BJ (cell line): ENCODE data around the gene PTPRK. TPM values are rescaled to one million over a fixed set of nuclear protein-coding genes. Genes with fewer than 3 reads are reported as not detected.

Experiments
- CTCF ChIA-PET: fragments of 350-600 bp; formaldehyde crosslinking; extraction: SDS; loops from one replicate; lab custom pipeline; 2021; ENCODE audit warnings: antibody characterized with exemption, inconsistent platforms; lab: Yijun Ruan, JAX
- POLR2A ChIA-PET: fragments of 300-600 bp; sonication (Branson Sonifier 250); formaldehyde crosslinking; extraction: SDS; loops from one replicate; lab custom pipeline; 2021; ENCODE audit warnings: antibody characterized with exemption; lab: Charles Lee
- DNase-seq: peaks from one replicate; pipeline ENCODE4 v3.0.0-alpha.2; 2011; ENCODE audit warnings: low read depth
- H3K27me3 ChIP-seq: 2 replicates; pipeline ENCODE4 v1.6.0; 2011; ENCODE audit warnings: low read length; ENCODE audit not compliant: control insufficient read depth, insufficient read depth
- H3K36me3 ChIP-seq: 2 replicates; pipeline ENCODE4 v1.5.1; 2011; ENCODE audit warnings: low read length; ENCODE audit not compliant: control insufficient read depth, insufficient read depth
- H3K4me3 ChIP-seq: 2 replicates; pipeline ENCODE4 v1.5.1; 2011; ENCODE audit warnings: low read depth, mild to moderate bottlenecking, control low read depth, low read length
- polyA plus RNA-seq: library from polyadenylated mRNA; depleted of rRNA; stranded (reverse); fragments of >200 nt; gene quantifications from 2 replicates; pipeline ENCODE4 v1.2.3, GENCODE V29; 2011
- TF ChIP-seq, protein P1 (sequence below): IDR thresholded peaks from 2 replicates; pipeline ENCODE4 v1.5.1; 2011; ENCODE audit warnings: low read depth, mild to moderate bottlenecking, control low read depth, inconsistent platforms, low read length, moderate library complexity; ENCODE audit not compliant: insufficient read depth

PTPRK gene
- polyA plus RNA-seq, 1 experiment = 18.5 TPM

DNA sequence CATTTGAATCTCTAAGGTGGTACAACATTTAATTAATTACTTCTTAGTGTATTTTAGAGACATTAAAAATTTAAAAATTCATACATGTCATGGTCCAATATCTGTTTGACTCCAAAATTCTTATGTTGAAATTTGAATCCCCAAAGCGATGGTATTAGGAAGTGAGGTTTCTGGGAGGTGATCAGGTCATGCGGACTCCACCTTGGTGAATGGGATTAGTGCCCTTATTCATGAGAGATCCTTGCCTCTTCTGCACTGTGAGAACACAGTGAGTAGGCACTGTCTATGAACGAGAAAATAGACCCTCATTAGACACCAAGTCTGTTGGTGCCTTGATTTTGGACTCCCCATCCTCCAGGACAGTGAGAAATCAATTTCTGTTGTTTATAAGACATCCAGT is 254.7 kb downstream of the PTPRK start:
- ChIA-PET POLR2A (no interaction called here), CTCF (no interaction called here)
- no peak overlapping the region for H3K4me3 ChIP-seq
- DNase-seq = no peak
- no peaks in the 10 kb centered on the region for H3K27me3 ChIP-seq
- 0 out of 2 replicates have a peak, but pooled peaks cover 2% of the 10 kb centered on the region for H3K36me3 ChIP-seq
- TF ChIP-seq, protein P1, sequence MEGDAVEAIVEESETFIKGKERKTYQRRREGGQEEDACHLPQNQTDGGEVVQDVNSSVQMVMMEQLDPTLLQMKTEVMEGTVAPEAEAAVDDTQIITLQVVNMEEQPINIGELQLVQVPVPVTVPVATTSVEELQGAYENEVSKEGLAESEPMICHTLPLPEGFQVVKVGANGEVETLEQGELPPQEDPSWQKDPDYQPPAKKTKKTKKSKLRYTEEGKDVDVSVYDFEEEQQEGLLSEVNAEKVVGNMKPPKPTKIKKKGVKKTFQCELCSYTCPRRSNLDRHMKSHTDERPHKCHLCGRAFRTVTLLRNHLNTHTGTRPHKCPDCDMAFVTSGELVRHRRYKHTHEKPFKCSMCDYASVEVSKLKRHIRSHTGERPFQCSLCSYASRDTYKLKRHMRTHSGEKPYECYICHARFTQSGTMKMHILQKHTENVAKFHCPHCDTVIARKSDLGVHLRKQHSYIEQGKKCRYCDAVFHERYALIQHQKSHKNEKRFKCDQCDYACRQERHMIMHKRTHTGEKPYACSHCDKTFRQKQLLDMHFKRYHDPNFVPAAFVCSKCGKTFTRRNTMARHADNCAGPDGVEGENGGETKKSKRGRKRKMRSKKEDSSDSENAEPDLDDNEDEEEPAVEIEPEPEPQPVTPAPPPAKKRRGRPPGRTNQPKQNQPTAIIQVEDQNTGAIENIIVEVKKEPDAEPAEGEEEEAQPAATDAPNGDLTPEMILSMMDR = no peak

DNA sequence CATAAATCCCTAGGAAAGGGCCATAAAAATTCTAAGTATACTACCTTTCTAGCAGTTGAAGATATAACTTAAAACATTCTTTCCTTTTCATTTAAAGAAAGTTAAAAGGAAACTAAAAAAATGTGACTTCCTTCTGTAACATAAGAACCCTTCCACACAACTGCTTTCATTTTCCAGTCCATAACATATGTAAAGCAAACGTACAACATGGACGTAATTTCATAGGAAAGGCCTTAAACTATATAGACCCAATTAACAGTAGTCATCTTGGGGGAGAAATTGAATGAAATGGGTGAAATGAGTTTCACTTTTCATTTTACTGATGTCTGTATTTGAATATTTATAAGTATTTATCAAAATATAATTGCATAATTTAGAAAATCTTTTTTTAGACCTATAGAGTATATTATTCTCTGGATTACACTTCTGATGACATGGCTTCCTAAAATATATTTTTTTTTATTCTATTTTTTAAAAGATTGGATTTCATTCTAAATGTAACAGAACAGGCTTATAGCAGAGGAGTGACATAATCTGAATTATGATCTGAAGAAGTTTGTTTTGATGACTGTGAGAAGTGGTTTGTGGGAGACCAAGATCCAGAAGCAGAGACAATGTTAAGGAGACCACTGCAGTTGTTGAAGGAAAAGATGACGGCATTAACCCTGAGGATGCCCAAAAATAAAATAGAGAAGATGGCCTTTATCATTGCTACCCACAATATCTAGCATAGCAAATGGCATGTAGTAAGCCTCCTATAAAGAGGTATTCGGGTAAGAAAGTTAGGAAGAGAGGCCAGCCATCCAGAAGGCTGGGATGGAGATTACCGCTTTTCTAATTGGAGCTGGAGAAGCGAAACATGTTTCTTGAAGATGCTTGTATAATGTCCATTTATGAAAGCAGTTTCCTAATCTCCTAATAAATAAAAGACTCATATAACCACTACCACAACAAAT is 260.4 kb downstream of the PTPRK start:
- POLR2A ChIA-PET = no interaction called here
- Histone ChIP-seq H3K4me3 (no peak overlapping the region), H3K27me3 (no peaks in the 10 kb centered on the region), H3K36me3 (0 out of 2 replicates have a peak, but pooled peaks cover 2% of the 10 kb centered on the region)
- CTCF ChIA-PET = interaction anchor here (1.2 kb wide), 1 partner anchor 17 kb away, joined by 3 read pairs; no protein-coding TSS in a partner anchor
- no peak for DNase-seq
- TF ChIP-seq, protein P1 = no peak

DNA sequence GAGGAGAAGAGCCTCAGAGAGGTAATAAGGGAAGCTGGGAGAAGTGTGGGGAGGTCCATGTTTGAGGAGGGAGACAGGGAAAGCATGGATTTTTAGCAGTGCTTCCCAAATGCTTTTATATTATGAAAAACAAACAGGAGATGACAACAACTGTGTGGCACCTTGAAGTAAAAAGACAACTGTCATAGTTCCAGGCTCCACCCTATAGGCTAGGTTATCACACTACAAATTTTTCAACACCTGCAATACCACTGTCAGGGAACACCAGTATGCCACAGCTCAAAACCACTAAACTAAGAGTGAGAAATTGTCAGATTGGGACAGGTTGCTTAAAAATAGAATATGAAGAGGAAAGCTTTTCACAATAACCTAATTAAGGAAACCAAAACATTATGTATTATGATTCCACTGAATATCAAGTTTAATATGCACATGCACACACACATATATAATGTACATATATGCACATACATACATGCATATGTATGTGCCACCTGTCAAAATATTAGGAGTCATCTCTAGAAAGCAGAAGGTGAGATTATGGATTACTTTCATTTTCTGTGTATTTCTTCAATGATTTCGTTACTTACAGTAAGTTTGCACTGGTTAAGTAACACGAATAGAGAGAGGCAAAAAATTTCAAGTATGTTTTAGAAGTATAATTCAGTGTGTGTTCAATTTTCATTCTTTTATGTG is 261.2 kb downstream of the PTPRK start:
- POLR2A ChIA-PET = no interaction called here
- Histone ChIP-seq H3K36me3 (0 out of 2 replicates have a peak, but pooled peaks cover 2% of the 10 kb centered on the region), H3K27me3 (no peaks in the 10 kb centered on the region), H3K4me3 (no peak overlapping the region)
- CTCF ChIA-PET = interaction anchor here (1.2 kb wide), 2 partner anchors 9 to 18 kb away, joined by 3 to 4 read pairs; no protein-coding TSS in a partner anchor
- DNase-seq = no peak
- TF ChIP-seq, protein P1 = no peak

DNA sequence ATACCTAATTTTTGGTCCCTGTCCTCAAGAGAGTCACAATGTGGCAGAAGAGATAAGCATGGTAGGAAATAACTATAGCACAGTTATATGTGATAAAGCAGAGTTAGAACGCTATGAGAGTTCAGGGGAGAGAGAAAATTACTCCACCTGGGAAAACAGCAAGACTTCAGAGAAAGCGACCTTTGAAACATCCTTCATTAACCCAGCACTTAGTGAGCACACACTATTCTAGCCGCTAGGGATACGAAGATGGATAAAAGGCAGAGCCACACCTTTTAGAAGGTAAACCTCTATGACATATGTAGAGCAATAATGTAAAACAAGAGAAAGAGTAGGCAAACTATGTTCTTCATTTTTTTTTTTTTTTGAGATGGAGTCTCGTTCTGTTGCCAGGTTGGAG is 264.3 kb downstream of the PTPRK start:
- Histone ChIP-seq H3K4me3 (no peak overlapping the region), H3K27me3 (no peaks in the 10 kb centered on the region), H3K36me3 (no peaks in the 10 kb centered on the region)
- no peak for DNase-seq
- ChIA-PET POLR2A (no interaction called here), CTCF (no interaction called here)
- TF ChIP-seq, protein P1 = no peak
